Mucosa of stomach (tissue), 1 donor: ENCODE results near the gene CNFN.
A peak's percentile ranks its signal among the peaks of the same experiment; 100 is the strongest.

ENCODE experiments used
- H3K27me3 ChIP-seq: one replicate; pipeline ENCODE4 v1.7.0; 2013; ENCODE audit warnings: mild to moderate bottlenecking, low read length; ENCODE audit not compliant: control insufficient read depth, insufficient read depth
- H3K36me3 ChIP-seq: one replicate; pipeline ENCODE4 v1.7.0; 2013; ENCODE audit warnings: low read length; ENCODE audit not compliant: control insufficient read depth, insufficient read depth
- H3K4me1 ChIP-seq: one replicate; pipeline ENCODE4 v1.7.0; 2013; ENCODE audit warnings: mild to moderate bottlenecking, low read length; ENCODE audit not compliant: control insufficient read depth, insufficient read depth
- H3K4me3 ChIP-seq: one replicate; pipeline ENCODE4 v1.7.0; 2013; ENCODE audit warnings: low read length
- H3K9ac ChIP-seq: one replicate; pipeline ENCODE4 v1.7.0; 2013; ENCODE audit warnings: mild to moderate bottlenecking, low read length, moderate library complexity
- H3K9me3 ChIP-seq: one replicate; pipeline ENCODE4 v1.7.0; 2013; ENCODE audit warnings: mild to moderate bottlenecking, low read length, moderate library complexity; ENCODE audit not compliant: control insufficient read depth
- donor health status: Pancreatic carcinoma.

The CNFN gene, protein sequence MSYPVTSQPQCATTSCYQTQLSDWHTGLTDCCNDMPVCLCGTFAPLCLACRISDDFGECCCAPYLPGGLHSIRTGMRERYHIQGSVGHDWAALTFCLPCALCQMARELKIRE

DNA sequence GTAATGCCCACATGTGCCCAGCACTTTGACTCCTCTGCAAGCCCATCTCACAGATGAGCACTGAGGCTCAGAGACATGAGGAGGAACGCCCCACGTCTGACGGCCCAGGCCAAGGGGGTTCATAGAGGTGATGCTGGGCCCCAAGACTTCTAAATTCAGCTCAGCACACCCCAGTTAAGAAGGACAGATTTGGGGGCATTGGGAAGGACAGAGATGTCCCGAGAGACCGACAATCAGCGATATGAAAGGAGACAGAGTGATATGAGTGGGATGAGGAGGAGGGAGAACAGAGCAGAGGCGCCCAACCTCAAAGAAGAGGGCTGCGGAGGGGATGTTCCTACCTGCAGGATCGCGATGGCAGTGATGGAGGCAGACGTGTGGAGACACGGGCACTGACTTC, at the start of gene CNFN:
TSS of gene CNFN (minus strand) at position 399 of the 400 bp plus-strand sequence. CDS start 1,260 bp downstream, outside the sequence.
- Histone ChIP-seq H3K4me3 (no peak within 1 kb of the TSS), H3K9me3 (no peaks in the 10 kb centered on the region), H3K36me3 (no peaks in the 10 kb centered on the region), H3K9ac (no peak within 1 kb of the TSS), H3K27me3 (peaks cover 35% of the 10 kb centered on the region), H3K4me1 (peaks cover 8% of the 10 kb centered on the region)

DNA sequence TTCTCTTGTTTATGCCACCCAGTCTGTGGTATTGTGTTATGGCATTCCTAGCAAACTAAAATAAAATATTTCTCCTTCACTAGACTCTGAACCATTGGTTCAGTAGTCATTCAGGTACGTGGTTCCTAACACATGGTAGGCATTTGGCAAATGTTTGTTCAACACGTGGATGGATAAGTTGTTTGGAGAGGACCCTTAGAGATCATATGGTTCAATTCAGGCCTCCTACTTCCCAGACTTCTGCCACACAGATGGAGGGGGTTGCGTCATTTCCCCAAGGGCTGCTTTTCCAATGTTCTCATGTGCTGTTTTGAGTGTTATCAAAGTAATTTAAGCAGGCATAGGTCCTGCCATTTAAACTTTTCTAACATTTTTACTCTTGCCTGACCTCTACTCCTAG, 45.9 kb upstream of the CNFN start:
- Histone ChIP-seq H3K9ac (no peak overlapping the region), H3K36me3 (no peaks in the 10 kb centered on the region), H3K4me1 (peaks cover 22% of the 10 kb centered on the region), H3K9me3 (no peaks in the 10 kb centered on the region), H3K4me3 (no peak overlapping the region), H3K27me3 (no peaks in the 10 kb centered on the region)

DNA sequence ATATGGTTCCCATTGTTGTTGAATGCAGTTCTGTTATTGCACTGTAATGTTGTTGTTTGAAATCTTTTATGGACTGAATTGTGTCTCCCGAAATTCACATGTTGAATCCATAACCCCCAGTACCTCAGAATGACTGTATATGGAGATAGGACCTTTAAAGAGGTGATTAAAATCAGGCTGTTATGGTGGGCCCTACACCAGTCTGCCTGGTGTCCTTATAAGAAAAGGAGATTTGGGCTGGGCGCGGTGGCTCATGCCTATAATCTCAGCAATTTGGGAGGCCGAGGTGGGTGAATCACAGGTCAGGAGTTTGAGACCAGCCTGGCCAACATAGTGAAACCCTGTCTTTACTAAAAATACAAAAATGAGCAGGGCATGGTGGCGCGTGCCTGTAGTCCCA, 45.2 kb upstream of the CNFN start:
- no peaks in the 10 kb centered on the region for H3K36me3 ChIP-seq
- H3K4me1 ChIP-seq, result peaks cover 15% of the 10 kb centered on the region
- no peak overlapping the region for H3K9ac ChIP-seq

DNA sequence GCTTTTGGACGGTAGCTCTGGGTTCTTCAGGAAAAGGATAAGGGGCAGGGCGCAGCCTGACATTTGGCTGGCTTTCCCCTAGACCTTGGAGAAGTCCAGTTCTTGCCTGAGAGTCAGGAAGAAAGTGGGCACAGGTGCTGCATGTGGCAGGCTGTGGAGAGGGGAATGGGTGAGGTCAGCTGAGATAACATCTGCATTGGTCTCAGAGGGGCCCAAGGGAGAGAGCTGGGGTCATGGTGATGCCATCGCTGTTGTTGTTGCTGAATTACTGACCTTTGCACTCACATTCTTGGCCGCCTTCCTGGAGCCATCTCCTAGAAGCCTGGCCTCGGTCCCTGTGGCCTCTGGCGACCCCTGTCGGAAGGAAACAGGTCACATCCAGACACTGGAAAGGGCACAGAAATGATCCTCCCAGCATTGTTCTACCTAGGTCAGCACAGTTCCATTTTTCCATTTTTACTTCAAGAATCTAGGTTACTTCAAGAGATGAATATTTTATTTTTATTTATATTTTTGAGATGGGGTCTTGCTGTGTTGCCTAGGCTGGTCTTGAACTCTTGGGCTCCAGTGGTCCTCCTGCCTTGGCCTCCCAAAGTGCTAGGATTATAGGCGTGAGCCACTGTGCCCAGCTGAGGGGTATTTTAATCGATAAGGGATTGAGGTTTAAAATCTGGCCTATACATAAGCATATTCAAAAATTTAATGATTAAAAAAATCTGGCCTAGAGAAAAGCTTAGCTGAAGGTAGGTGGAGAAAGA, 43.6 kb upstream of the CNFN start:
- Histone ChIP-seq H3K9ac (peak overlapping the region; percentile 5), H3K4me3 (no peak overlapping the region), H3K36me3 (no peaks in the 10 kb centered on the region), H3K27me3 (no peaks in the 10 kb centered on the region), H3K4me1 (peaks cover 12% of the 10 kb centered on the region), H3K9me3 (no peaks in the 10 kb centered on the region)

More for the DNA sequence above, 45.2 kb upstream of the CNFN start:
- Histone ChIP-seq H3K27me3 (no peaks in the 10 kb centered on the region), H3K9me3 (no peaks in the 10 kb centered on the region), H3K4me3 (no peak overlapping the region)

DNA sequence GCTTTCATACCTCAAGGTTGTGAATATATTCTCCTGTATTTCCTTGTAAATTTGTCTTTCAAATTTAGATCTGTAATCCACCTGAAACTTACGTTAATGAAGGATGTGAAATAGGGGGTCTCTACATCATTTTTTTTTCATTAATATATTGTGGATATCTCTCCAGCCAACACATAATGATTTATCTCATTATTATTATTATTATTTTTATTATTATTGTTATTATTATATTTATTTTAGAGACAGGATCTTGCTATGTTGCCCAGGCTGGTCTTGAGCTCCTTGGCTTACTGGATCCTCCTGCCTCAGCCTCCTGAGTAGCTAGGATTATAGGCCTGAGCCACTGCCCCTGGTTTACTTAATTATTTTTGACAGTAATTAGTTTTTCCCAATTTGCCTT, 41.4 kb upstream of the CNFN start:
- Histone ChIP-seq H3K4me3 (no peak overlapping the region), H3K36me3 (peaks cover 2% of the 10 kb centered on the region), H3K9me3 (no peaks in the 10 kb centered on the region), H3K9ac (no peak overlapping the region), H3K4me1 (peaks cover 9% of the 10 kb centered on the region), H3K27me3 (no peaks in the 10 kb centered on the region)

DNA sequence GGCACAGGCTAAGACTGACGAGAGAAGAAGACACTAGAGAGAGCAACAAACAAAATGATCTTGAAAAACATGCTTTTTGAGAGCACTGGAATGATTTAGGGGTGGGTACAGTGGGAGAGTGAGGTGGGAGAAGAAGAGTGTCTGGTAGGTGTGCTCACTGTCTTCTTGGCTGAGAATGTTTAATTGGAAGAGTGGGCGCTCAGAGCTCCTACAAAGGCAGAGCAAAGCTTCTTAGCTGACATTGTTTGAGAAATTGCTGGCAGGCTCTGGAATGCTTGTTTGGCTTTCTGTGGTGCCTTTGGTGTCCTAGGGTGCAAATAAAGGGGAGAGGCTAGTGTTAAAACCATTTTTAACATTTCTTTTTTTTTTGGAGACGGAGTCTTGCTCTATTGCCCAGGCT, 38.6 kb upstream of the CNFN start:
- H3K4me1 ChIP-seq, result peaks cover 16% of the 10 kb centered on the region
- H3K9ac ChIP-seq, result no peak overlapping the region
- peaks cover 4% of the 10 kb centered on the region for H3K27me3 ChIP-seq
- H3K9me3 ChIP-seq, result no peaks in the 10 kb centered on the region
- peaks cover 3% of the 10 kb centered on the region for H3K36me3 ChIP-seq
- no peak overlapping the region for H3K4me3 ChIP-seq

DNA sequence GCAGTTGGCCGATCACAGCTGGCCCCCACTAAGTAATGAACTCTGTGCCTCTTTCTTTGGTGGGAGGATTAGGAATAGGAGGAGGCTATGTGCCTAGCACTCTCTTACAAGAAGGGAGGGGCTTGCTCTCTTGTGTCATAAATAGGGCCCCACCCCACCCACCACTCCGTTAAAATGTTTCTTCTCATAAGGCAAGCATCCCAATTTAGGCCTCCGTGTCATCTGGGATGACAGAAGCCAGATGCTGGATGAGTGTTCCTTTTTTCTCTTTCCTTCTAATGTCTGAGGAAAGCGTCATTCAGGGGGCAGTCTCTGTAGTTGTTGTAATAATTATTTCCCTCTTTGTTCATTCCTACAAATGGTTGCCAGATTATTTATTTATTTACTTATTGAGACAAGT, 37.2 kb upstream of the CNFN start, which contains the start of gene LIPE:
TSS of gene LIPE (minus strand) at position 76 of the 400 bp plus-strand sequence. CDS start 239 bp downstream, outside the sequence.
- no peaks in the 10 kb centered on the region for H3K9me3 ChIP-seq
- no peak within 1 kb of the TSS for H3K9ac ChIP-seq
- peaks cover 3% of the 10 kb centered on the region for H3K36me3 ChIP-seq
- H3K4me3 ChIP-seq, result no peak within 1 kb of the TSS
- H3K27me3 ChIP-seq, result peaks cover 4% of the 10 kb centered on the region
- H3K4me1 ChIP-seq, result peaks cover 23% of the 10 kb centered on the region

DNA sequence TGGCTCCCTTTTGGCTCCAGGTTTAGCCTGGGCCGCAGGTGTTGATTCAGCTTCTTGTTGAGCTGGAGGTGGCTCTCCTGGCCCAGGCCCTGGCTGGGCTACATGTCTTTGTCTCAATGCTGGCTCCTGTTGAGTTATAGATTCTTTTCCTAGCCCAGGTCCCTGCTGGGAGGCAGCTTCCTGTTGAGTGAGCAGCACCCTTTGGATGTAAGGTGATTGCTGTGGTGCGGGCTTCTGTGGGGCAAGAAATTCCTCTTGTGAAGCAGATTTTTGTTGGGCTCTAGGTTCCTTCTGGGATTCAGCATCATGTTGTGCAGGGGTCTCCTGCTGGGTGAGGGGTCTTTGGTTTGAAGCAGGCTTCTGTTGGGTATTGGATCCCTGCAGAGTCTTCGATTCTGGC, 36.5 kb upstream of the CNFN start:
- H3K36me3 ChIP-seq, result peaks cover 3% of the 10 kb centered on the region
- H3K27me3 ChIP-seq, result peaks cover 4% of the 10 kb centered on the region
- no peaks in the 10 kb centered on the region for H3K9me3 ChIP-seq
- peaks cover 29% of the 10 kb centered on the region for H3K4me1 ChIP-seq
- no peak overlapping the region for H3K4me3 ChIP-seq
- H3K9ac ChIP-seq, result no peak overlapping the region

DNA sequence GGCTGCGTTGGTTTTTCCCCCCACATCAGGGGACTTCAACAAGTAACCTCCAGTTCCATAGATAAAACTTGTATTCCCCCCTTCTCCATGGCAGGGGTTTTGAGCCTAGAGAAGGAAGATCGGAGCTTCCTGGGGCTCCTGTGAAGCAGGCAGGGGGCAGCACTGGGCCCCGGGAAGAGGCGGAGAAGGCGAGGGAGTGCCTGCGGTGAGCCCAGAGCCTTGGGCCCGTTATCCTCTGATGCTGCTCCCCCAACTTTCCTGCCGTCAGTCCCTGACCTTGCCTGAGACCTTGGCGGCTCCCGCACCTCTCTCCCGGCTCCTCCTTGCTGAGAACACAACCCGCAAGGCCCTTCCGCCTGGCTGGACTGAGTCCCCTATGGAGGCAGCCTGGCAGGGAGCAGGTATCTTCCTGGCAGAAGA, 34.6 kb upstream of the CNFN start:
- Histone ChIP-seq H3K9ac (no peak overlapping the region), H3K4me1 (peaks cover 40% of the 10 kb centered on the region), H3K4me3 (no peak overlapping the region), H3K27me3 (peaks cover 4% of the 10 kb centered on the region), H3K36me3 (peaks cover 3% of the 10 kb centered on the region), H3K9me3 (no peaks in the 10 kb centered on the region)

DNA sequence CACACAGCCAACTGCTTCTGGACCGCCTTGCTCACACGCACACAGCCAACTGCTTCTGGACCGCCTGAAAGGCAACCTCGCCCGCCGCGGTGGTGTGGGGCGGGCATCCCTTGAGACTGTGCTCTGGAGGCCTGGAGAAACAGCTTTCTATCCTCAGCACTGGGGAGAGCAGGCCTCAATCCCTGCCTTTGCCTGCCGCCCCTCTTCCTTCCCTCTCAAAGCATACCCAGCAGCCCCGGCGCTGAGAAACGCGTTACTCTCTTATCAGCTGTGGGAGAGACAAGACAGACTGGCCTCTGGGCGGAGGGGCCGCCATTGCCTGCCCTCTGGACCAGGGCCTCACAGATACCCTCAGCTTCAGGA, 34.2 kb upstream of the CNFN start:
- H3K4me3 ChIP-seq, result peak overlapping the region; percentile 74
- H3K9ac ChIP-seq, result peak overlapping the region; percentile 51

DNA sequence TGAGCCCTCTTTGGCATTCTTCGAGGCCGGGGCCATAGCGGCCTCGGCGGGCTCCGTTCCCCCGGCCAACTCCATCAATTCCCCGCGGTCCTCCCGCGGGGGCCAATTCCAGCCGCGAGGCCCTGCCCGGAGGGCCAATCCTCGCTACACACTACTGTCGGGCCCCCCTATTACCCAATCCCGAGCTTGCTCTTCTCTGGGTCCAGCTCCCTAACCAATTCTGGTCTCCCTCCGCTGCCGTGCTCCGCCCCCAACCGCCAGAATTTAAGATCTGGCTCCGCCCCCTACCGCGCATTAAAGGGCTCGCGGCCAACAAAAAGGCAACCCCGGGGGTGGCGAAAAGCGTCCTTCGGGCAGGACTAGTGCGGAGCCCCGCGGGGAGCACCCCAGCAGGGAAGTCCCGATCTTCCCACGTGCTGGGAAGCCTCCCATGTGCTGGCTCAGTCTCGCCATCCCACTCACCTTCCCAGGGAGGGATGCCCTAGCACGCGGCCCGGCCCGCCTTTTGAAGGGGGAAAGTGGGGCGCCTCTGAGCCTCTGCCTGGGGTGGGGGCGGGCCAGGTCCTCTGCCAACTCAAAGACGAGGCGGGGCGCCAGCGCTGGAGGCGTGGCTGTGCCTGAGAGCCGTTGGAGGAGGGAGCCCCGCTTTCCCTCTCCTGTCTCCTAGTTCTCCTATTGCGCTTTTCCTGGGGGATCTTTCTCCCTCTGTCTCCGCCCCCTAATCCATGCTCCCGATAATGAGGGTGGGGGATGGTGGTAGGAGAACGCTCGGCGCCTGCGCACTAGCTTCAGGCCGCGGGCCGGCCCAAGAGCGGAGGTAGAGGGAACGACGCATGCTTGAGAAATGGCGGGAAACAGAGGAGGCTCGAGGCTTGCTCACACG, 33.6 kb upstream of the CNFN start:
- Histone ChIP-seq H3K4me3 (peak overlapping the region; percentile 74), H3K9me3 (no peaks in the 10 kb centered on the region), H3K27me3 (peaks cover 4% of the 10 kb centered on the region), H3K4me1 (peaks cover 42% of the 10 kb centered on the region), H3K9ac (peak overlapping the region; percentile 66), H3K36me3 (peaks cover 3% of the 10 kb centered on the region)

More for the DNA sequence above, 34.2 kb upstream of the CNFN start:
- Histone ChIP-seq H3K27me3 (peaks cover 4% of the 10 kb centered on the region), H3K4me1 (peaks cover 42% of the 10 kb centered on the region), H3K9me3 (no peaks in the 10 kb centered on the region), H3K36me3 (peaks cover 3% of the 10 kb centered on the region)
